Fibroblast of lung (primary cell): Measurements from ENCODE around the gene HIPK1.

Experiments used
- CTCF ChIP-seq, 2 donors: IDR thresholded peaks in 1 of 2; conservative IDR thresholded peaks in 1 of 2; 1 replicate in 1 of 2; 2 replicates in 1 of 2; pipeline ENCODE4 v1.5.1; 2011 to 2012; ENCODE audit warnings: low read length in 2 of 2, control low read depth in 1 of 2, inconsistent platforms in 1 of 2, low read depth in 1 of 2, mild to moderate bottlenecking in 1 of 2
- EZH2 ChIP-seq: IDR thresholded peaks from 2 replicates; pipeline ENCODE4 v1.5.1; 2012; ENCODE audit warnings: low read length, control low read depth, mild to moderate bottlenecking; ENCODE audit errors: missing control alignments

GRCh38 chr1:114023377-114023776 lies 94.3 kb downstream of the HIPK1 start:
- TF ChIP-seq CTCF (conservative IDR thresholded peaks at IDR 0.05 in 1 of 2, IDR thresholded peaks at IDR 0.05 in 1 of 2; ENCODE audit: low read depth in 1 of 2, low read length in 2 of 2) (no peak), EZH2 (no peak)
